Putamen (tissue), 1 donor: ENCODE measurements around the gene FGF14.

Experiments
- DNase-seq: peaks from one replicate; pipeline ENCODE4 v3.0.0-alpha.2; 2016; ENCODE audit warnings: low spot score

Gene FGF14

GRCh38 chr13:102310691-102311418 is 91.0 kb downstream of the FGF14 start:
- DNase-seq = no peak

- DNase-seq = peak; percentile 63
Observed at GRCh38 chr13:102309110-102309509, 92.7 kb downstream of the FGF14 start.

- no peak for DNase-seq
Observed at GRCh38 chr13:102302534-102302933, 99.3 kb downstream of the FGF14 start.

DNA sequence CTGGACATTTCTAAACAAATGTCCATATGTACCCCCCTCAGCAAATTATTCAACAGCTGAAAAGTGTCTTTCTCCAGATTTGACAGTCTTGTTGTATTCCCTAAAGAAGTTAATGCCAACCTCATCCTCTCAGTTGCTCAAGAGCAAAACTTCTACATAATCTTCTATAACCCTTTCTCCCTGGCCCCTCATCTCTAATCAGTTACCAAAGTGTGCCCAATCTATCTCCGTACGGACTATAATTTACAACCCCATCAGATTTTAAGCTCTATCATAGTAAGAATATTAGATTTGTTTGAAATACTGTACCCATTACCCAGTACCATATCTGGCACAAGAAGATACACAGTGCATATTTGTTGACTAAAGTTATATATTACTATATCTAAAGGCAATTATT is 101.5 kb downstream of the FGF14 start:
- no peak for DNase-seq

DNA sequence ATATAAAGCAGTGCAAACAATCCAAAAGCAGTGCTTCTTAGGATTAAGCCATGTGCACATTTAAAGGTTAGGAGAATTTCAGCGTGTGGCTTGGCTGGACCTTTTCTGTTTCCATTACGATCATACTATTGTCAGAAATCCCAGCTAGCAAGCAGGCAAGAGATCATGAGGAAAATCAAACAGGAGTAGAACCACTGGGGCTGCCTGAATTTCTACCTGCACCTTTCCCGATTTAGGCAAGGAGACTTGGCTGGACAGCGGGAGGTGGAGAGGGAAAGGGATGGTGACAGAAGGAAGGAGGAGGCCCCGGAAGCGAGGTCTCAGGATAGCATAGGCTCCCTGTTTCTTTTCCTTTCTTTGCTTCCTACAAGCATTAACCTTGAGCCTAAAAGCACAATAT is 102.5 kb downstream of the FGF14 start:
- no peak for DNase-seq

GRCh38 chr13:102298051-102298450 is 103.8 kb downstream of the FGF14 start:
- peak; percentile 67 for DNase-seq

- DNase-seq = no peak
Observed at GRCh38 chr13:102295316-102296048, 106.4 kb downstream of the FGF14 start.

DNA sequence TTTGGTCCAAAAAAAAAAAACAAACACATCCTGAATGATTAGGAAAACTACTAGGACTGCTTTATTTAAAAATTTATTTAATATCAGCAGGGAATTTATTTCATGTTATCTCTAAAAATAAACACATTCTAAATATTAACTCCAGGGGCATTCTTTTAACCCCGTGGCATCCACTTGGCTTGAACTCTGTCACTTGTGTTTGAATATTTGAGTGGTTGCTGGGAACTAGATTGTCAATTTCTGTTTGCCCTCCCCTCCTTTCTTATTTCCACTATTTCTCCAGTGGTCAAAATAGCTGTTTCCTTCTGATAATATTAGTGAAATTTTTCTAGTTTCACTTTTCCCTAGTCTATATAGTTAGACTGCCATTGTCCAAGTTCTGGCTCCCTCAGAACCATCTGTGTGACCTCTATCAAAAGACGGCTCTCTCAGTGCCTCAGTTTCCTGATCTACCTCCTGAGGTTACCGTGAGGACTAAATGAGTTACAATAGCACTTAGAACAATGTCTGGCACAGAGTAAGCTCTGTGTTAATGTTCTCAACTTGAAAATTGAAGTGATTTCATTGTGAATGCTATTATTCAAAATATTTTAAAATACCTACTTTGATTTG is 107.3 kb downstream of the FGF14 start:
- DNase-seq = no peak

DNA sequence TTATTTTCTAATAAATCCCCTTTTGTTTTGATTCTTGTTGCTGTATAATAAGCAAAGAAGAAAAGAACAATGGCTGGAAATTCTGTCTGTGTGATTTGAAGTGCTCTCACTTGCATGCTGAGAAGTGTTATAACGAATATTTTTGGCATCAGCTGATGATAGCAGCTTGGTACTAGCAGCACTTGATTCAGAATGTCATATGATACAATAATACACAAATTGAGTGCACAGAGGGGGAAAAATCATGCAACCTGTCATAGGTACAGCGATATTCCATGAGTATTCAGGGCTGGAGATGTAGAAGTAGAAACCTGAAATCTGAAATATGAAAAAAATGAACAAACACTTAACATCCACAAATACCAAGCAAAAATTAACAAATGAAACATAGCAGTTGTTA is 108.1 kb downstream of the FGF14 start:
- DNase-seq = no peak

- DNase-seq = no peak
Observed at GRCh38 chr13:102291587-102292218, 110.1 kb downstream of the FGF14 start.

- DNase-seq = no peak
Observed at GRCh38 chr13:102289606-102290005, 112.2 kb downstream of the FGF14 start.

GRCh38 chr13:102286326-102286725 is 115.5 kb downstream of the FGF14 start:
- no peak for DNase-seq

DNA sequence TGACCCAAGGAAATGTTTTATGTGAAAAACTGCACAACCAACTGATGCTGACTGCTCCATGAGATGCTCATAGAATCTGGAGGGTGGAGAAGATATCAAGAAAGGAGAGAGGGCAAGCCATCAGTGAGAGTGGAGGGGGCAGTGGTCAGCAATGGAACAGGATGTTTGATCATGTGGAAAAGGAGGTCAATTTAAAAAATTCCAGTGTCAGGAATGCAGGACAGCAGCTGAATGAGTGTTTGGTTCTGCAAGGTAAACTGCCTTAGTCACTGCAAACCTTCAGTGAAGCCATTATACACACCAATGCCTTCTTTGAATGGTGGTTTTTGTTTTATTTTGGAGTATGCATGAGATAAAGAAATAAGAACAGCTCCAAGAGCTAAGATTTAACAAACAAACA is 121.5 kb downstream of the FGF14 start:
- DNase-seq = no peak

DNA sequence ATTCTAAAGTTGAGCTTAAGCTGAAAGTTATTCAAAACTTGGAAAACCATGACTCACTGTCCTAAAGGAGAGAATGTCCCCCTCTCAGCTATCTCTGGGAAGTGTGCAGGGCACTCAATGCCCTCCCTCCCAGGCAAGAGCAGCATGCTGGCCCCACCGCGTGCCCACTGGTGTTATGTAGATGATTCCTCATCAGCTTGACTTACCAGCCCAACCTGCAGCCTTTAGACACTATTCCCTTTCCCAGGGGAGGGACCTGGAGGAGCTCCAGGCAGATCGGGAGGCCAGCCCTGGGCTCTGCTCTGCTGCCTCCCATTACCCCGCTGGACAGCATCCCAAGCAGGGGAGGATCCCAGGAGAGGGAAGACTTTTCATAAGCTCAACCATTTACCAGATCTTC is 124.6 kb downstream of the FGF14 start:
- no peak for DNase-seq

DNA sequence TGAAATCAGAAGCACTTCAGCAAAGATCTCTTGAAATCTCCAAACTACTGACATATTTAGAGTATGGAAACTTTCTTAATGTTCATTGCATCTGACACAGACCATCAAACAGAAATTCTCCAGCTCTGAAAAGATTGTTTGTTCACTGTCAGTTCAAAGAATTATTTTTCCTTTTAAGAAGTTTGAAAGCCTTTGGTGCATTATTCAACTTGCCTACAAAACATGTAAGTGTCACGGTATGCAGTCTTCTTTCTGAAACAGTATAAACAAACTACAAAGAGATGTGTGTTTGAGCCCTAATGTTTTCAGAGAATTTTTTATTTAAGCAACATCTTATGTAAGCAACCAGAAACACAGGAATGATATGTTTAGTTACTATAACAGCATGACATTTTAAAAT is 125.4 kb downstream of the FGF14 start:
- DNase-seq = no peak

GRCh38 chr13:102275969-102276368 is 125.9 kb downstream of the FGF14 start:
- DNase-seq = no peak

DNA sequence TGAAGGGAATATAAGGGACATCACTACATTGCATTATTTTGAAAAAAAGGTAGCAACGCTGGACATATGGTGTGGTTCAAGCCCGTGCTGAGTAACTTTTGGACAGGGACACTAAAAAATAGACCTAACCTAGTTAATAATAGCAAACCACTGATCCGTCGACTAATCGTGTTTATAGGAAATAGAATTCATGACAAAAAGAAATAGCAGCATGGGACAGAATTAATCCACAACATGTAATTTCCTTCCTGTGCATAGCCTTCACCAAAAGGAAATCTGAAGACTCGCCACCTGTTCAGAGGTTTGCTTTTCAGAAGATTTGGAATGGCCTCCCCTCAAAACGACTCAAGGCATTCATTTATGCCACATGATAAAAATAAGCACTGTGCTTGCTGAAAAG is 128.7 kb downstream of the FGF14 start:
- DNase-seq = no peak

DNA sequence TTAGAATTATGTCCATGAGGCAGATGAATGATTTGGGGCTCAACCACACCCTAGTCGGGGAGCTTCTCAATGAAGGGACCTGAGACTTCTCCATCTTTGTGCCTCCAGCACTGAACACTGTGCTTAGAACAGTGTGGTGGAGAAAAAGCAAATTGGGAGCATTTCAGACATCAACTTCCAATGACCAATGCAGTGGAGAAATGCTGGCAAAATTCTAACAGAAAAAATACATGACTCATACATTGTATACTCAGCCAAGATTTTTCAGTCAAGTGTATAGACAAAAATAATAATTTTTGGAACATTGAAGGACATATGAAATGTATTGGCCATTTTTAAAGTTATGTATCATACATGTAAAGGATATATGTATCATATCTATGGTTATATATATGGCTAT is 134.7 kb downstream of the FGF14 start:
- DNase-seq = no peak

DNA sequence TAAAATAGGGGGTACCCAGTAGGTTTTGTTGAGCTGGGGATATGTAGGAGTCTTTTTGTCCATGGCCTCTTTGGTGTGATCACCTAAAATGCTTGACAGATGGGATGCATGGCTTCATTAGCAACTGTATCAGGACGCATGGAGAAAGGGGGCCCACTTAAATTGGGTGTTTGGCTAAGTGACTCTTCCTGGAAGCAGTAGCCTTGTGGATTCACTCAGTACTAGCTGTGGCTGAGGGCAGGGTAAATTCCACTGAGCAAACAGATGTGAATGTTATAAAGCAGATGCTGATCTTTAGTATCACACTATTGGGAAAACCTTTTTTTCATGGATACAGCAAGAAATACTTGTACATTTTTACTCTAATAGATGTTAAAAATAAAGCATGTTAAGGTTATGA is 140.0 kb downstream of the FGF14 start:
- no peak for DNase-seq

DNA sequence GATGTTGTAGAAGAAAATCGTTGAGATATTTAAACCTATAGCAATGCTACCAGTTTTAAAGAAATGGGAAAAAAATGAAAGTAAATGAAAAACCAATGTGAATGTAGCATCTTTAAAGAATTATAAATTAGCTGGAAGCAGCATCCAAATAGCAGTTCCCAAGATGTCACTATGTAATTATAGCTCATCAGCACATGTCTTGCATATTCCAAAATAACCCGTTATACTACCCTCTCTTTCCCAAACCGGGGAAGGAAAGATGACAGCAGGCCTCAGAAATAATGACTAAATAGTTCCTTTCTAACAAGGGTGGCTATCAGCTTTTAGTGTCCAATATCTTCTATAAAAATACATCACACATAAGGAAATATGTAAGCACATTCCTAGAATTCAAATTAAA is 140.5 kb downstream of the FGF14 start:
- no peak for DNase-seq

DNA sequence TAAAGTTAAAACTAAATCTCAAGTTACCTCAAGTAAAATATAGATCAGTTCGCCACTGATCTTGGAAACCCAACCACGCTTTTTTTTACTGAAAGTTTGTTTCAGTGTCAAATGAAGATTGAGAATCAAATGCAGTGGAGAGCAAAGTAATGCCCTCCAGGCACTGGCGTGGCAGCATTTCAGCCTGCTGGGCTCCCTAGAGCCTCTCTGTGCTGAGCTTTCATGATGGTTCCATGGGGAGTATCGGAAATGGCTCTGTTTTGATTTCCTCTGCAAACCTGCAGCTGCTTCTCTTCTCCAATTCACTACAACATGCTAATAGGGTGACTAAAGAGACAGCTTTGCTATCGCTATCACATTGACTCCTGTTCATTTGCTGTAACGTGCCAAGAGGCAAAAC is 141.6 kb downstream of the FGF14 start:
- no peak for DNase-seq

DNA sequence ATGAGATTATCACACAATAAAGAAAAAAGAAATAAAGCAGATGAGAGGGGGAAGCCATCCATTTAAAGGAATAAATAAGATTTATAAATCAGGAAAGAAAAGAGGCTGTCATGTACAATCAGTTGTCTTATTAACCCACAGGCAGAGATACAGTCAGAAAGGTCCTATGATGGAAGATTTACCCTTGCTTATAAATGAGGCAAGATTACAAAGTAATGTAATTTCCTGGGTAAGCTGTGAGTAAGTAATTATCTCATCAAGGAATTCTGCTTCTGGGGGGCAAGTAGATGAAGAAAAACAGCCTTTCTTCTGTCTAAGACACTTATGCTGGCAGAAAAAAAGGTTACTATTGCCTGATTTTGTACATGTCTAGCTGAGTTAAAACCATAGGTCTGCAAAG is 146.4 kb downstream of the FGF14 start:
- DNase-seq = no peak

- DNase-seq = no peak
Observed at GRCh38 chr13:102251817-102252216, 150.0 kb downstream of the FGF14 start.
